ENCODE measurements around the gene BBS9. TPM values are rescaled to one million over a fixed set of nuclear protein-coding genes. Genes with fewer than 3 reads are reported as not detected.

Gene BBS9
- total and polyA plus RNA-seq, 4 donors: 2.3 to 9.5 (median 4.5) TPM

DNA sequence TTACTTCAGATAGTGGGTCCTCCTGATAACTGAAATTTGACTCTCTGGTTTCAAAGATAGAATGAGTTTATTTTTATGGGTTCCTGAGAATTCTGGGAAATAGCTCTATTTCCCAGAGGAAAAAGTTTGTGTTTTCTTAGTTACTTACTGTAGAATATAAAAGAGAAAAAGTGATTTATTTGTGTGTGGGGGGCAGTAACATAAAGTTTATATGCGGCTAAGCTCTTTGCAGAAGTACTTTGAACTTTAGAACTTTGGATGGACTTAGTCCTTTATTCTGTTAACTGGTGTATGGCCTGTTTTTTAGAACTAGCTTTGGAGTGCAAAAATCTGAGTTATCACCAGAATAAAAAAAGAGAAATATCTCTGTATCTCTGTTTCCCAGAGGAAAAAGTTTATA lies 157.1 kb downstream of the BBS9 start (continued):
- no peak for TF ChIP-seq RAD21 (IDR thresholded peaks at IDR 0.05)
- TF ChIP-seq RXRA (IDR thresholded peaks at IDR 0.05): peak in 1 of 2 donors; percentile 15
- no peak for TF ChIP-seq JUND (IDR thresholded peaks at IDR 0.05)
- TF ChIP-seq FOXA2 (IDR thresholded peaks at IDR 0.05): no peak
- no peak for TF ChIP-seq GABPA (IDR thresholded peaks at IDR 0.05 in 1 of 2, conservative IDR thresholded peaks at IDR 0.05 in 1 of 2)
- no peak for TF ChIP-seq NR2F2 (IDR thresholded peaks at IDR 0.05)
- TF ChIP-seq, protein P1, sequence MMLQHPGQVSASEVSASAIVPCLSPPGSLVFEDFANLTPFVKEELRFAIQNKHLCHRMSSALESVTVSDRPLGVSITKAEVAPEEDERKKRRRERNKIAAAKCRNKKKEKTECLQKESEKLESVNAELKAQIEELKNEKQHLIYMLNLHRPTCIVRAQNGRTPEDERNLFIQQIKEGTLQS (IDR thresholded peaks at IDR 0.05): no peak

DNA sequence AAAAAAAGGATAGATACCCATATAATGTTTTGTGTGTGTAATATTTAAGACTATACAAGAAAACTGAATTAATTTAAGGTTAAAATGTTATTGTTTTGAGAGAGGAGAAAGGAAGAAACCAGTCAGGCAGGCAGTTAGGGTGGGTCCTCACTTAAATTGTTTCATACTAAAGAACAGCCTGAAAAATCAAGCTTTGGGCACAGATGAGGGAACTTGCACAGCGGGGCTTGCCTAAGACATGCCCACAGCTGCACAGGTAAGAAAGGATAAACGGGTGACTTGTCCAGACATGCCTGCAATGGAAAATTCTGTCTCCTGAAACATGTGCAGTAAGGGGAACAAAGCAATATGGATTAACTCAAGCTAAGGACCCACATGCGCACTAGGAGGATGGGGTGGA lies 158.4 kb downstream of the BBS9 start:
- no peak for DNase-seq (ENCODE audit: low spot score)
- 96% methylated on average over 3 of the region's 3 CpGs for WGBS

More for the DNA sequence above, 158.4 kb downstream of the BBS9 start:
- H3K9me3 ChIP-seq (ENCODE audit: control insufficient read depth in 4 of 4, low read length in 3 of 4): peaks cover 0 to 10% (median 6%) of the 10 kb centered on the region in 4 donors
- H3K36me3 ChIP-seq (ENCODE audit: control insufficient read depth in 4 of 4, insufficient read depth in 3 of 4, low read depth in 1 of 4, low read length in 3 of 4): peaks cover 0 to 3% (median 2%) of the 10 kb centered on the region in 4 donors
- H3K4me1 ChIP-seq (ENCODE audit: control insufficient read depth in 4 of 4, insufficient read depth in 4 of 4, low read length in 3 of 4): no peaks in the 10 kb centered on the region
- H3K4me3 ChIP-seq (ENCODE audit: low read depth in 1 of 3, low read length in 3 of 3): no peak overlapping the region
- H3K27me3 ChIP-seq (ENCODE audit: control insufficient read depth in 4 of 4, insufficient read depth in 4 of 4, low read length in 3 of 4): no peaks in the 10 kb centered on the region
- H3K9ac ChIP-seq (ENCODE audit: low read depth in 1 of 2, low read length in 2 of 2): no peak overlapping the region
- H3K27ac ChIP-seq (ENCODE audit: low read depth in 1 of 2, low read length in 2 of 2): no peak overlapping the region
- TF ChIP-seq, protein P2, sequence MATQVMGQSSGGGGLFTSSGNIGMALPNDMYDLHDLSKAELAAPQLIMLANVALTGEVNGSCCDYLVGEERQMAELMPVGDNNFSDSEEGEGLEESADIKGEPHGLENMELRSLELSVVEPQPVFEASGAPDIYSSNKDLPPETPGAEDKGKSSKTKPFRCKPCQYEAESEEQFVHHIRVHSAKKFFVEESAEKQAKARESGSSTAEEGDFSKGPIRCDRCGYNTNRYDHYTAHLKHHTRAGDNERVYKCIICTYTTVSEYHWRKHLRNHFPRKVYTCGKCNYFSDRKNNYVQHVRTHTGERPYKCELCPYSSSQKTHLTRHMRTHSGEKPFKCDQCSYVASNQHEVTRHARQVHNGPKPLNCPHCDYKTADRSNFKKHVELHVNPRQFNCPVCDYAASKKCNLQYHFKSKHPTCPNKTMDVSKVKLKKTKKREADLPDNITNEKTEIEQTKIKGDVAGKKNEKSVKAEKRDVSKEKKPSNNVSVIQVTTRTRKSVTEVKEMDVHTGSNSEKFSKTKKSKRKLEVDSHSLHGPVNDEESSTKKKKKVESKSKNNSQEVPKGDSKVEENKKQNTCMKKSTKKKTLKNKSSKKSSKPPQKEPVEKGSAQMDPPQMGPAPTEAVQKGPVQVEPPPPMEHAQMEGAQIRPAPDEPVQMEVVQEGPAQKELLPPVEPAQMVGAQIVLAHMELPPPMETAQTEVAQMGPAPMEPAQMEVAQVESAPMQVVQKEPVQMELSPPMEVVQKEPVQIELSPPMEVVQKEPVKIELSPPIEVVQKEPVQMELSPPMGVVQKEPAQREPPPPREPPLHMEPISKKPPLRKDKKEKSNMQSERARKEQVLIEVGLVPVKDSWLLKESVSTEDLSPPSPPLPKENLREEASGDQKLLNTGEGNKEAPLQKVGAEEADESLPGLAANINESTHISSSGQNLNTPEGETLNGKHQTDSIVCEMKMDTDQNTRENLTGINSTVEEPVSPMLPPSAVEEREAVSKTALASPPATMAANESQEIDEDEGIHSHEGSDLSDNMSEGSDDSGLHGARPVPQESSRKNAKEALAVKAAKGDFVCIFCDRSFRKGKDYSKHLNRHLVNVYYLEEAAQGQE (IDR thresholded peaks at IDR 0.05): no peak
- no peak for TF ChIP-seq JUND (IDR thresholded peaks at IDR 0.05)
- no peak for TF ChIP-seq TAF1 (conservative IDR thresholded peaks at IDR 0.05)
- TF ChIP-seq SP1 (IDR thresholded peaks at IDR 0.05): no peak
- TF ChIP-seq, protein P3, sequence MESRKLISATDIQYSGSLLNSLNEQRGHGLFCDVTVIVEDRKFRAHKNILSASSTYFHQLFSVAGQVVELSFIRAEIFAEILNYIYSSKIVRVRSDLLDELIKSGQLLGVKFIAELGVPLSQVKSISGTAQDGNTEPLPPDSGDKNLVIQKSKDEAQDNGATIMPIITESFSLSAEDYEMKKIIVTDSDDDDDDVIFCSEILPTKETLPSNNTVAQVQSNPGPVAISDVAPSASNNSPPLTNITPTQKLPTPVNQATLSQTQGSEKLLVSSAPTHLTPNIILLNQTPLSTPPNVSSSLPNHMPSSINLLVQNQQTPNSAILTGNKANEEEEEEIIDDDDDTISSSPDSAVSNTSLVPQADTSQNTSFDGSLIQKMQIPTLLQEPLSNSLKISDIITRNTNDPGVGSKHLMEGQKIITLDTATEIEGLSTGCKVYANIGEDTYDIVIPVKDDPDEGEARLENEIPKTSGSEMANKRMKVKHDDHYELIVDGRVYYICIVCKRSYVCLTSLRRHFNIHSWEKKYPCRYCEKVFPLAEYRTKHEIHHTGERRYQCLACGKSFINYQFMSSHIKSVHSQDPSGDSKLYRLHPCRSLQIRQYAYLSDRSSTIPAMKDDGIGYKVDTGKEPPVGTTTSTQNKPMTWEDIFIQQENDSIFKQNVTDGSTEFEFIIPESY (IDR thresholded peaks at IDR 0.05): no peak
- no peak for TF ChIP-seq FOXA2 (IDR thresholded peaks at IDR 0.05)
- no peak for TF ChIP-seq RXRA (IDR thresholded peaks at IDR 0.05)
- no peak for TF ChIP-seq RAD21 (IDR thresholded peaks at IDR 0.05)
- TF ChIP-seq YY1 (IDR thresholded peaks at IDR 0.05): no peak
- no peak for TF ChIP-seq EGR1 (IDR thresholded peaks at IDR 0.05; ENCODE audit: low read depth in 2 of 2)
- TF ChIP-seq, protein P1 (IDR thresholded peaks at IDR 0.05): no peak
- TF ChIP-seq, protein P4, sequence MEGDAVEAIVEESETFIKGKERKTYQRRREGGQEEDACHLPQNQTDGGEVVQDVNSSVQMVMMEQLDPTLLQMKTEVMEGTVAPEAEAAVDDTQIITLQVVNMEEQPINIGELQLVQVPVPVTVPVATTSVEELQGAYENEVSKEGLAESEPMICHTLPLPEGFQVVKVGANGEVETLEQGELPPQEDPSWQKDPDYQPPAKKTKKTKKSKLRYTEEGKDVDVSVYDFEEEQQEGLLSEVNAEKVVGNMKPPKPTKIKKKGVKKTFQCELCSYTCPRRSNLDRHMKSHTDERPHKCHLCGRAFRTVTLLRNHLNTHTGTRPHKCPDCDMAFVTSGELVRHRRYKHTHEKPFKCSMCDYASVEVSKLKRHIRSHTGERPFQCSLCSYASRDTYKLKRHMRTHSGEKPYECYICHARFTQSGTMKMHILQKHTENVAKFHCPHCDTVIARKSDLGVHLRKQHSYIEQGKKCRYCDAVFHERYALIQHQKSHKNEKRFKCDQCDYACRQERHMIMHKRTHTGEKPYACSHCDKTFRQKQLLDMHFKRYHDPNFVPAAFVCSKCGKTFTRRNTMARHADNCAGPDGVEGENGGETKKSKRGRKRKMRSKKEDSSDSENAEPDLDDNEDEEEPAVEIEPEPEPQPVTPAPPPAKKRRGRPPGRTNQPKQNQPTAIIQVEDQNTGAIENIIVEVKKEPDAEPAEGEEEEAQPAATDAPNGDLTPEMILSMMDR (IDR thresholded peaks at IDR 0.05; ENCODE audit: low read depth, low read length, missing input control): no peak
- no peak for TF ChIP-seq HNF4A (conservative IDR thresholded peaks at IDR 0.05)
- TF ChIP-seq FOXA1 (IDR thresholded peaks at IDR 0.05): no peak
- no peak for TF ChIP-seq HNF4G (IDR thresholded peaks at IDR 0.05)
- TF ChIP-seq, protein P5, sequence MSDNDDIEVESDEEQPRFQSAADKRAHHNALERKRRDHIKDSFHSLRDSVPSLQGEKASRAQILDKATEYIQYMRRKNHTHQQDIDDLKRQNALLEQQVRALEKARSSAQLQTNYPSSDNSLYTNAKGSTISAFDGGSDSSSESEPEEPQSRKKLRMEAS (IDR thresholded peaks at IDR 0.05): no peak
- no peak for TF ChIP-seq GABPA (IDR thresholded peaks at IDR 0.05 in 1 of 2, conservative IDR thresholded peaks at IDR 0.05 in 1 of 2)
- no peak for TF ChIP-seq NR2F2 (IDR thresholded peaks at IDR 0.05)
